ENCODE measurements around the gene ITIH3. TPM values are rescaled to one million over a fixed set of nuclear protein-coding genes. Genes with fewer than 3 reads are reported as not detected.

The ITIH3 gene
- total and polyA plus RNA-seq, 2 of the 4 experiments (the other 2 are of a cell fraction), result 0.72 to 0.94 TPM

DNA sequence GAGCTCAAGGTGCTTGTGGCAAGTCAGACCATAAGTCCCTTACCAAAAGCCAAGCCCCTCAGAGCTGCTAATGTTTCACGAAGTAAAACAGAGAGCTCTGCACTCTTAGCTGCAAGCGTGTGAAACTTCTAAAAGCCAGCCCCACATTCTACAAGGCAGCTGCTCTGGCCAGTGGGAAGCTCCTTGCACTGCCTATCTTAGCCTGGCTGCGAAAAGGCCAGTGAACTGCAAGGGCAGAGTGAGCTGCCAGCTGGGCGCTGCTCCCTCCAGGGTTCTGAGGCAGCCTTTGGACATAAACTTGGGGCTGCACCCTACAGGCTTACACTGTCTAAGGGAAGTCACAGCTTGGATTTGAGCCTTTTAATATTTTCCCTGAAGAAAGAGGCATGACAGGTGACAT, 42.4 kb downstream of the ITIH3 start:
- no peak overlapping the region for H2BK20ac ChIP-seq (ENCODE audit: low read depth, low read length)
- in situ Hi-C loops (cut with MboI; ENCODE audit: low sequenced_read_pairs), result no loop called here
- no peaks in the 10 kb centered on the region for H3K9me3 ChIP-seq (ENCODE audit: control insufficient read depth, insufficient read depth, low read length)
- no peak overlapping the region for H3K4me2 ChIP-seq (ENCODE audit: low read depth, low read length)
- H3K4me1 ChIP-seq (ENCODE audit: control insufficient read depth, insufficient read depth, low read length), result peaks cover 13% of the 10 kb centered on the region; the same call in 1 of the 2 replicates
- ChIA-PET POLR2A (ENCODE audit: unreplicated experiment) (no interaction called here), CTCF (no interaction called here)
- H4K91ac ChIP-seq (ENCODE audit: insufficient read depth, low read depth, low read length), result no peak overlapping the region
- H2BK15ac ChIP-seq (ENCODE audit: low read depth, low read length), result no peak overlapping the region
- no peak overlapping the region for H3K27ac ChIP-seq (ENCODE audit: insufficient read depth, low read length)
- no peaks in the 10 kb centered on the region; the same call in 1 of the 2 replicates for H4K20me1 ChIP-seq (ENCODE audit: insufficient read depth, low read length)
- no peak overlapping the region for H4K8ac ChIP-seq (ENCODE audit: low read depth in 2 of 2, low read length in 2 of 2)
- H3K18ac ChIP-seq (ENCODE audit: low read depth, low read length), result no peak overlapping the region
- H3K27me3 ChIP-seq (ENCODE audit: control insufficient read depth, insufficient read depth, low read length), result no peaks in the 10 kb centered on the region
- intact Hi-C loops (cut with micrococcal nuclease), result no loop called here
- DNase-seq, result no peak
- H3K79me1 ChIP-seq (ENCODE audit: low read depth in 1 of 2, low read length in 2 of 2), result no peaks in the 10 kb centered on the region
- no peak overlapping the region for H2AK5ac ChIP-seq (ENCODE audit: low read depth, low read length)
- no peak overlapping the region for H3K14ac ChIP-seq (replicated peaks; ENCODE audit: low read depth, low read length)
- no TSS peak for BruUV-seq (replicated peaks)
- H3K23ac ChIP-seq (ENCODE audit: low read depth, low read length), result no peak overlapping the region
- no peak overlapping the region for H2AFZ ChIP-seq (replicated peaks; ENCODE audit: low read length, poor library complexity)
- H3K9me1 ChIP-seq (ENCODE audit: insufficient read depth, low read length), result peaks cover 19% of the 10 kb centered on the region; the same call in 1 of the 2 replicates
- H2BK120ac ChIP-seq (ENCODE audit: low read depth, low read length), result no peak overlapping the region
- WGBS, 2 experiments (ENCODE audit: extremely low coverage in 2 of 2, insufficient read length in 1 of 2), result 94% methylated on average over 3 of the region's 4 CpGs; no CpG with 5 or more reads in 1 of the 2 experiments
- no peak overlapping the region for H2AK9ac ChIP-seq (replicated peaks; ENCODE audit: low read depth, low read length, poor library complexity)
- no peak for TF ChIP-seq SMC3 (IDR thresholded peaks at IDR 0.05; ENCODE audit: low read depth, low read length)
- TF ChIP-seq, protein P1, sequence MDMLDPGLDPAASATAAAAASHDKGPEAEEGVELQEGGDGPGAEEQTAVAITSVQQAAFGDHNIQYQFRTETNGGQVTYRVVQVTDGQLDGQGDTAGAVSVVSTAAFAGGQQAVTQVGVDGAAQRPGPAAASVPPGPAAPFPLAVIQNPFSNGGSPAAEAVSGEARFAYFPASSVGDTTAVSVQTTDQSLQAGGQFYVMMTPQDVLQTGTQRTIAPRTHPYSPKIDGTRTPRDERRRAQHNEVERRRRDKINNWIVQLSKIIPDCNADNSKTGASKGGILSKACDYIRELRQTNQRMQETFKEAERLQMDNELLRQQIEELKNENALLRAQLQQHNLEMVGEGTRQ (IDR thresholded peaks at IDR 0.05; ENCODE audit: low read depth, low read length), result no peak
- TF ChIP-seq RCOR1 (IDR thresholded peaks at IDR 0.05; ENCODE audit: insufficient replicate concordance, low read length), result no peak
- no peak for TF ChIP-seq RAD21 (IDR thresholded peaks at IDR 0.05; ENCODE audit: low read length)
- TF ChIP-seq BHLHE40 (IDR thresholded peaks at IDR 0.05; ENCODE audit: low read depth, low read length), result no peak
- TF ChIP-seq MAFK (IDR thresholded peaks at IDR 0.05; ENCODE audit: low read depth, low read length), result no peak
- TF ChIP-seq FOS (IDR thresholded peaks at IDR 0.05; ENCODE audit: low read depth, low read length), result no peak
- TF ChIP-seq POLR2A (IDR thresholded peaks at IDR 0.05; ENCODE audit: low read depth, low read length), result no peak
- TF ChIP-seq MAZ (IDR thresholded peaks at IDR 0.05; ENCODE audit: borderline replicate concordance, low read depth, low read length), result no peak
- H3K4me3 ChIP-seq (ENCODE audit: insufficient read depth, low read depth, low read length), result no peak overlapping the region
- dilution Hi-C loops (cut with HindIII; ENCODE audit: low sequenced_read_pairs, unreplicated experiment), result no loop called here
- no peak overlapping the region for H3K56ac ChIP-seq (ENCODE audit: extremely low read depth, insufficient read depth, low read length)
- H3K36me3 ChIP-seq (ENCODE audit: control insufficient read depth, insufficient read depth, low read length), result peaks cover 14% of the 10 kb centered on the region; the same call in 1 of the 2 replicates
- H2BK5ac ChIP-seq (ENCODE audit: low read depth, low read length, poor library complexity, severe bottlenecking), result no peak overlapping the region
- no peak overlapping the region for H3K9ac ChIP-seq (ENCODE audit: low read depth, low read length)
- no peak overlapping the region for H4K5ac ChIP-seq (ENCODE audit: low read depth, low read length)
- H3K4ac ChIP-seq (ENCODE audit: low read depth, low read length), result no peak overlapping the region
- no peak for ATAC-seq (ENCODE audit: low read depth)

Measured in IMR-90 (cell line).